SU-DHL-6 (cell line): Measurements from ENCODE around the gene FAM187B.

Source experiments
- EZH2phosphoT487 ChIP-seq: fragments of 200-600 bp; sonication (generic), shearing (Covaris generic); conservative IDR thresholded peaks from 2 replicates; pipeline ENCODE4 v1.6.1; 2018; ENCODE audit warnings: mild to moderate bottlenecking, antibody characterized with exemption, low read length, moderate library complexity, mixed read lengths
- TF ChIP-seq, protein P1 (sequence below): fragments of 200-600 bp; sonication (generic); IDR thresholded peaks from one replicate; pipeline ENCODE4 v1.5.1; 2017; ENCODE audit warnings: antibody characterized with exemption, mild to moderate bottlenecking, low read length, moderate library complexity; ENCODE audit not compliant: insufficient read depth, poor library complexity, severe bottlenecking

DNA sequence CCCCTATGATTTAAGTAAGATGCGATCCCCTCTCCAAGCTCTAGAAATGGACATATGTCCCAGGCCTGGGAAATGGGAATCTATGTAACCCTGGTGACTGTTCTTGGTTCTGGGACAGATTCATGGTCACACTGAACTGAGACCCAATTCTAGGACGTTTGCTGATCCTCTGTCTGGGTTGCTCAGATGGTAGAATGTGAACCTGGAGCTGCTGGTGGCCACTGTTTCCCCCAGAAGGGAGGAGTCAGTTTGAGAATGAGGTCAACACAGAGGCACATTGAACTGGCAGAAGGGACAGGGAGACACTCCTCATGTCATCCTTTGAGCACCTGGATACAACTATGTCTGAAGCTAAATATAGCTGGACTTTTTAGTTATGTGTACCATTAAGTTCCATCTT, 29.1 kb downstream of the FAM187B start:
- TF ChIP-seq, protein P1, sequence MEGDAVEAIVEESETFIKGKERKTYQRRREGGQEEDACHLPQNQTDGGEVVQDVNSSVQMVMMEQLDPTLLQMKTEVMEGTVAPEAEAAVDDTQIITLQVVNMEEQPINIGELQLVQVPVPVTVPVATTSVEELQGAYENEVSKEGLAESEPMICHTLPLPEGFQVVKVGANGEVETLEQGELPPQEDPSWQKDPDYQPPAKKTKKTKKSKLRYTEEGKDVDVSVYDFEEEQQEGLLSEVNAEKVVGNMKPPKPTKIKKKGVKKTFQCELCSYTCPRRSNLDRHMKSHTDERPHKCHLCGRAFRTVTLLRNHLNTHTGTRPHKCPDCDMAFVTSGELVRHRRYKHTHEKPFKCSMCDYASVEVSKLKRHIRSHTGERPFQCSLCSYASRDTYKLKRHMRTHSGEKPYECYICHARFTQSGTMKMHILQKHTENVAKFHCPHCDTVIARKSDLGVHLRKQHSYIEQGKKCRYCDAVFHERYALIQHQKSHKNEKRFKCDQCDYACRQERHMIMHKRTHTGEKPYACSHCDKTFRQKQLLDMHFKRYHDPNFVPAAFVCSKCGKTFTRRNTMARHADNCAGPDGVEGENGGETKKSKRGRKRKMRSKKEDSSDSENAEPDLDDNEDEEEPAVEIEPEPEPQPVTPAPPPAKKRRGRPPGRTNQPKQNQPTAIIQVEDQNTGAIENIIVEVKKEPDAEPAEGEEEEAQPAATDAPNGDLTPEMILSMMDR = no peak
- TF ChIP-seq EZH2phosphoT487 = no peak
